Measurements from ENCODE around the gene CWC25.

Gene CWC25

GRCh38 chr17:38753071-38753506, 72.0 kb downstream of the CWC25 start:
- DNase-seq (ENCODE audit: low read depth) = no peak
- TF ChIP-seq CTCF (conservative IDR thresholded peaks at IDR 0.05; ENCODE audit: low read depth, low read length) = no peak
- peak overlapping the region; percentile 99 for H3K4me3 ChIP-seq (ENCODE audit: low read depth, low read length)

- H3K4me3 ChIP-seq (ENCODE audit: low read depth, low read length) = peak within 1 kb of the TSS; percentile 99
- DNase-seq (ENCODE audit: low read depth) = peak; percentile 100
- no peak for TF ChIP-seq CTCF (conservative IDR thresholded peaks at IDR 0.05; ENCODE audit: low read depth, low read length)
These were observed 72.6 kb downstream of the CWC25 start, which contains the start of gene PSMB3 for GRCh38 chr17:38752308-38753070. Gene PSMB3, plus strand, starts transcription at chr17:38752741. Its CDS starts 86 bp downstream, at chr17:38752827.

GRCh38 chr17:38751808-38752307, 73.3 kb downstream of the CWC25 start:
- peak; percentile 89 for DNase-seq (ENCODE audit: low read depth)
- TF ChIP-seq CTCF (conservative IDR thresholded peaks at IDR 0.05; ENCODE audit: low read depth, low read length) = no peak
- H3K4me3 ChIP-seq (ENCODE audit: low read depth, low read length) = peak overlapping the region; percentile 99

GRCh38 chr17:38751144-38751807, 73.8 kb downstream of the CWC25 start:
- no peak for DNase-seq (ENCODE audit: low read depth)
- peak overlapping the region; percentile 99 for H3K4me3 ChIP-seq (ENCODE audit: low read depth, low read length)
- no peak for TF ChIP-seq CTCF (conservative IDR thresholded peaks at IDR 0.05; ENCODE audit: low read depth, low read length)
